ENCODE data around the gene NMT1. TPM values are rescaled to one million over a fixed set of nuclear protein-coding genes. Genes with fewer than 3 reads are reported as not detected.
A peak's percentile ranks its signal among the peaks of the same experiment; 100 is the strongest.

The NMT1 gene
- total RNA-seq, 1 donor from 2014 or later: 98.8 TPM

GRCh38 chr17:45032174-45032541 lies 29.0 kb upstream of the NMT1 start:
- H3K4me1 Mint-ChIP-seq (ENCODE audit: unreplicated experiment): peaks cover 7% of the 10 kb centered on the region
- H3K36me3 Mint-ChIP-seq: peaks cover 10% of the 10 kb centered on the region
- no peaks in the 10 kb centered on the region for H3K27me3 Mint-ChIP-seq
- no peak for DNase-seq (ENCODE audit: extremely low spot score, unreplicated experiment)
- no peak overlapping the region for H3K4me3 Mint-ChIP-seq
- no peak for TF ChIP-seq CTCF (conservative IDR thresholded peaks at IDR 0.05)
- peak overlapping the region; percentile 54 for H3K27ac Mint-ChIP-seq
- H3K9me3 Mint-ChIP-seq: no peaks in the 10 kb centered on the region

GRCh38 chr17:45034599-45034998 lies 26.5 kb upstream of the NMT1 start:
- no peaks in the 10 kb centered on the region for H3K27me3 Mint-ChIP-seq
- no peak for DNase-seq (ENCODE audit: extremely low spot score, unreplicated experiment)
- H3K27ac Mint-ChIP-seq: peak overlapping the region; percentile 15
- peaks cover 20% of the 10 kb centered on the region for H3K4me1 Mint-ChIP-seq (ENCODE audit: unreplicated experiment)
- no peaks in the 10 kb centered on the region for H3K9me3 Mint-ChIP-seq
- peaks cover 10% of the 10 kb centered on the region for H3K36me3 Mint-ChIP-seq
- no peak overlapping the region for H3K4me3 Mint-ChIP-seq
- TF ChIP-seq CTCF (conservative IDR thresholded peaks at IDR 0.05): no peak

GRCh38 chr17:45035848-45036247 lies 25.3 kb upstream of the NMT1 start:
- H3K27me3 Mint-ChIP-seq: no peaks in the 10 kb centered on the region
- H3K4me1 Mint-ChIP-seq (ENCODE audit: unreplicated experiment): peaks cover 20% of the 10 kb centered on the region
- H3K4me3 Mint-ChIP-seq: no peak overlapping the region
- no peak overlapping the region for H3K27ac Mint-ChIP-seq
- no peak for DNase-seq (ENCODE audit: extremely low spot score, unreplicated experiment)
- peaks cover 10% of the 10 kb centered on the region for H3K36me3 Mint-ChIP-seq
- no peaks in the 10 kb centered on the region for H3K9me3 Mint-ChIP-seq
- no peak for TF ChIP-seq CTCF (conservative IDR thresholded peaks at IDR 0.05)

- H3K4me3 Mint-ChIP-seq: peak overlapping the region; percentile 31
Observed at GRCh38 chr17:45036691-45037090, 24.4 kb upstream of the NMT1 start.

GRCh38 chr17:45038728-45039634 lies 22.1 kb upstream of the NMT1 start:
- DNase-seq (ENCODE audit: extremely low spot score, unreplicated experiment): no peak
- Mint-ChIP-seq H3K4me3 (no peak overlapping the region), H3K4me1 (ENCODE audit: unreplicated experiment) (peaks cover 36% of the 10 kb centered on the region), H3K27me3 (no peaks in the 10 kb centered on the region), H3K9me3 (no peaks in the 10 kb centered on the region), H3K27ac (no peak overlapping the region), H3K36me3 (peaks cover 4% of the 10 kb centered on the region)
- no peak for TF ChIP-seq CTCF (conservative IDR thresholded peaks at IDR 0.05)

More at GRCh38 chr17:45036691-45037090, 24.4 kb upstream of the NMT1 start:
- no peak for DNase-seq (ENCODE audit: extremely low spot score, unreplicated experiment)
- no peak overlapping the region for H3K27ac Mint-ChIP-seq
- TF ChIP-seq CTCF (conservative IDR thresholded peaks at IDR 0.05): no peak
- H3K9me3 Mint-ChIP-seq: no peaks in the 10 kb centered on the region
- peaks cover 10% of the 10 kb centered on the region for H3K36me3 Mint-ChIP-seq
- H3K4me1 Mint-ChIP-seq (ENCODE audit: unreplicated experiment): peaks cover 20% of the 10 kb centered on the region
- H3K27me3 Mint-ChIP-seq: no peaks in the 10 kb centered on the region

All from type B pancreatic cell (in vitro differentiated cells).